Upper lobe of right lung (tissue), 1 donor: Measurements from ENCODE around the gene KANK3. TPM values are rescaled to one million over a fixed set of nuclear protein-coding genes. Genes with fewer than 3 reads are reported as not detected.
"Not testable (repeated sequence)": the region's sequence is repeated elsewhere in the genome, so short reads cannot be mapped to it uniquely, and the experiment has no call there.

Experiments used
- ATAC-seq: fragments of 200-7000 bp; cut with Tn5 transposase; one replicate; pipeline ENCODE4 v1.9.1; 2020; ENCODE audit warnings: mild to moderate bottlenecking, moderate library complexity
- DNase-seq: peaks from one replicate; pipeline ENCODE4 v3.0.0-alpha.2; 2020
- H3K27ac ChIP-seq: fragments of 200-600 bp; one replicate; pipeline ENCODE4 v1.8.0; 2022
- H3K27me3 ChIP-seq: fragments of 200-600 bp; one replicate; pipeline ENCODE4 v1.8.0; 2022; ENCODE audit warnings: mild to moderate bottlenecking
- H3K36me3 ChIP-seq: fragments of 200-600 bp; one replicate; pipeline ENCODE4 v1.8.0; 2022
- H3K4me1 ChIP-seq: fragments of 200-600 bp; one replicate; pipeline ENCODE4 v1.8.0; 2022
- H3K4me3 ChIP-seq: fragments of 200-600 bp; one replicate; pipeline ENCODE4 v1.8.0; 2022; ENCODE audit warnings: mild to moderate bottlenecking
- H3K9me3 ChIP-seq: fragments of 200-600 bp; one replicate; pipeline ENCODE4 v1.8.0; 2022
- CTCF ChIP-seq: fragments of 200-600 bp; IDR thresholded peaks from one replicate; pipeline ENCODE4 v1.8.0; 2022; ENCODE audit warnings: antibody characterized with exemption
- intact Hi-C: fragments of 100-400 bp; cut with DNase I; formaldehyde crosslinking; loops from one replicate; pipeline ENCODE4 v1.11.0; 2022
- microRNA-seq: library from miRNA; unstranded; fragments of <30 nt; microRNA quantifications from one replicate; pipeline ENCODE4 v1.2.0, GENCODE V29; 2020; ENCODE audit warnings: borderline microRNAs expressed
- total RNA-seq: library from RNA; stranded (reverse); fragmentation: NEBNext Ultra II Directional; extraction: Animal tissue kit (Norgen Biotek cat#: 25700); gene quantifications from one replicate; pipeline ENCODE4 v1.2.1, GENCODE V29; 2021
- donor health status: DM: no; HTN: yes; CAD: no; lungs with severe emphysema.

Gene KANK3
- total RNA-seq, 1 donor from 2014 or later: 54.0 TPM

GRCh38 chr19:8304841-8305621, 38.0 kb downstream of the KANK3 start:
- TF ChIP-seq CTCF: no peak
- no peak for ATAC-seq

GRCh38 chr19:8302734-8303133, 40.3 kb downstream of the KANK3 start:
- H3K36me3 ChIP-seq: no peaks in the 10 kb centered on the region
- H3K4me1 ChIP-seq: peaks cover 10% of the 10 kb centered on the region
- no peak overlapping the region for H3K27ac ChIP-seq
- H3K4me3 ChIP-seq: no peak overlapping the region
- H3K27me3 ChIP-seq: no peaks in the 10 kb centered on the region
- no peak for ATAC-seq
- DNase-seq: peak; percentile 54
- no peaks in the 10 kb centered on the region for H3K9me3 ChIP-seq
- TF ChIP-seq CTCF: no peak
- intact Hi-C loops: no loop called here

More at GRCh38 chr19:8304841-8305621, 38.0 kb downstream of the KANK3 start:
- Histone ChIP-seq H3K4me3 (no peak overlapping the region), H3K36me3 (no peaks in the 10 kb centered on the region), H3K9me3 (no peaks in the 10 kb centered on the region), H3K27me3 (no peaks in the 10 kb centered on the region), H3K4me1 (peaks cover 21% of the 10 kb centered on the region), H3K27ac (no peak overlapping the region)
- peak; percentile 66 for DNase-seq
- intact Hi-C loops: no loop called here

DNA sequence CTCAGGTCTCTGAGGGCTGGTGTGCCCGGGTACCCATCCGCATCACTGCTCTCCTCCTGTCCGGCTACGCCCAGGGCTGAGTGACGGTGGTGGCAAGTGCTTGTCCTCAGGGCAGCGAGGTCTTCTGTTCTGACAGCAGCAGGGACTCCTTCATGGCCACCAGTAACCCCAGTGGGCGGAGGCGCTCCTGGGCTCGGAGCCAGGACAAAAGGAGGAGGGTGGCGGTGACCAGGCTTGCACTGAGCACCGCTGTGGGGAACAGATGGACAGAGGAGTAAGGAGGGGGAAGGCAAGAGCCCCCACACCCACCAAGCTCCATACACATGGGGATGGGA, 40.7 kb downstream of the KANK3 start:
- no peaks in the 10 kb centered on the region for H3K9me3 ChIP-seq
- ATAC-seq (peak; percentile 29), DNase-seq (peak; percentile 66)
- no peak overlapping the region for H3K27ac ChIP-seq
- intact Hi-C loops: no loop called here
- H3K4me1 ChIP-seq: peaks cover 6% of the 10 kb centered on the region
- H3K27me3 ChIP-seq: no peaks in the 10 kb centered on the region
- H3K36me3 ChIP-seq: no peaks in the 10 kb centered on the region
- H3K4me3 ChIP-seq: no peak overlapping the region
- no peak for TF ChIP-seq CTCF

- ATAC-seq: peak; percentile 87
- DNase-seq, H3K27ac ChIP-seq, H3K4me1 ChIP-seq, H3K4me3 ChIP-seq, H3K36me3 ChIP-seq, H3K9me3 ChIP-seq, intact Hi-C loops, H3K27me3 ChIP-seq: not testable (repeated sequence)
Observed at GRCh38 chr19:8291337-8291736, 51.7 kb downstream of the KANK3 start.

GRCh38 chr19:8276508-8276907, 66.6 kb downstream of the KANK3 start:
- not testable (repeated sequence) for H3K9me3 ChIP-seq, H3K27ac ChIP-seq
- ATAC-seq: peak; percentile 87

More at GRCh38 chr19:8276508-8276907, 66.6 kb downstream of the KANK3 start:
- H3K27me3 ChIP-seq, H3K4me1 ChIP-seq, DNase-seq, H3K4me3 ChIP-seq, H3K36me3 ChIP-seq, intact Hi-C loops: not testable (repeated sequence)

Small RNA genes within 50 kb of the gene (microRNA-seq; reads per million reads assigned to microRNA genes)
- gene MIR4999: 0.99 reads per million

Other genes starting within 250 kb of the KANK3 start
- gene FBN3, start 193.7 kb downstream of the KANK3 start, total RNA-seq: 8.5 TPM
- gene CERS4, start 133.9 kb downstream of the KANK3 start, total RNA-seq: 65.4 TPM
- gene CD320, start 34.9 kb downstream of the KANK3 start, total RNA-seq: 49.4 TPM
- gene NDUFA7, start 21.9 kb downstream of the KANK3 start, total RNA-seq: 35.7 TPM
- 1,645 TPM for gene RPS28, start 21.8 kb downstream of the KANK3 start, total RNA-seq
- gene ANGPTL4, start 20.9 kb upstream of the KANK3 start, total RNA-seq: 6.3 TPM
- gene RAB11B, start 47.1 kb upstream of the KANK3 start, total RNA-seq: 114 TPM
- 58.7 TPM for gene MARCHF2, start 70.0 kb upstream of the KANK3 start, total RNA-seq
- 131 TPM for gene HNRNPM, start 101.7 kb upstream of the KANK3 start, total RNA-seq
- gene PRAM1, start 159.4 kb upstream of the KANK3 start, total RNA-seq: 31.3 TPM
- gene ZNF414, start 170.9 kb upstream of the KANK3 start, total RNA-seq: 23.4 TPM
- 106 TPM for gene MYO1F, start 234.2 kb upstream of the KANK3 start, total RNA-seq